ENCODE measurements around the gene DISP3.

DISP3 gene

DNA sequence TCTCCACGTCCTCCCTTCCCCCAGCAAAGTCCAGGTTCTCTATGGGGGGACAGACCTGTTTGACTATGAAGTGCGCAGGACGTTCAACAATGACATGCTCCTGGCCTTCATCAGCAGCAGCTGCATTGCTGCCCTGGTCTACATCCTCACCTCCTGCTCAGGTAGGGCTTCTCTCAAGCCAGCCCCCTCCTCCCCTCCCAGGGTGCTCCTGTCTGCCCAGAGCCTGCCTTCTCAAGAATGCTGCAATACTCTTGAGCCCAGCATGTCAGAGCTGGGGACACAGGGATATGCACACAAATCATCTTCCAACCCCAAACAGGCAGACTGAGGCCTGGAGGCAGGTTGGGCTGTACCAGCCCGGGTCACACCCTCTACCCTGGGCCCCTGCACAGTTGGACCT is 35.4 kb downstream of the DISP3 start:
- Histone ChIP-seq H4K20me1 (ENCODE audit: insufficient read depth, low read length) (no peaks in the 10 kb centered on the region), H3K27me3 (ENCODE audit: insufficient read depth, low read length) (no peaks in the 10 kb centered on the region), H3K4me3 (ENCODE audit: low read depth, low read length, poor library complexity, severe bottlenecking) (no peak overlapping the region), H3K27ac (ENCODE audit: low read depth, low read length, poor library complexity, severe bottlenecking) (no peak overlapping the region), H3K79me2 (ENCODE audit: insufficient read depth, low read length) (no peaks in the 10 kb centered on the region), H3K9me2 (ENCODE audit: low read depth, low read length) (no peaks in the 10 kb centered on the region), H3K9me3 (ENCODE audit: low read length) (no peaks in the 10 kb centered on the region), H3K9ac (ENCODE audit: low read length) (no peak overlapping the region), H3K4me1 (ENCODE audit: insufficient read depth, low read length, severe bottlenecking) (no peaks in the 10 kb centered on the region), H3K36me3 (ENCODE audit: insufficient read depth, low read length) (no peaks in the 10 kb centered on the region), H2AFZ (ENCODE audit: low read length) (no peak overlapping the region), H3F3A (ENCODE audit: insufficient read depth, low read length) (no peaks in the 10 kb centered on the region), H3K4me2 (ENCODE audit: low read length) (no peak overlapping the region)
- TF ChIP-seq, protein P1, sequence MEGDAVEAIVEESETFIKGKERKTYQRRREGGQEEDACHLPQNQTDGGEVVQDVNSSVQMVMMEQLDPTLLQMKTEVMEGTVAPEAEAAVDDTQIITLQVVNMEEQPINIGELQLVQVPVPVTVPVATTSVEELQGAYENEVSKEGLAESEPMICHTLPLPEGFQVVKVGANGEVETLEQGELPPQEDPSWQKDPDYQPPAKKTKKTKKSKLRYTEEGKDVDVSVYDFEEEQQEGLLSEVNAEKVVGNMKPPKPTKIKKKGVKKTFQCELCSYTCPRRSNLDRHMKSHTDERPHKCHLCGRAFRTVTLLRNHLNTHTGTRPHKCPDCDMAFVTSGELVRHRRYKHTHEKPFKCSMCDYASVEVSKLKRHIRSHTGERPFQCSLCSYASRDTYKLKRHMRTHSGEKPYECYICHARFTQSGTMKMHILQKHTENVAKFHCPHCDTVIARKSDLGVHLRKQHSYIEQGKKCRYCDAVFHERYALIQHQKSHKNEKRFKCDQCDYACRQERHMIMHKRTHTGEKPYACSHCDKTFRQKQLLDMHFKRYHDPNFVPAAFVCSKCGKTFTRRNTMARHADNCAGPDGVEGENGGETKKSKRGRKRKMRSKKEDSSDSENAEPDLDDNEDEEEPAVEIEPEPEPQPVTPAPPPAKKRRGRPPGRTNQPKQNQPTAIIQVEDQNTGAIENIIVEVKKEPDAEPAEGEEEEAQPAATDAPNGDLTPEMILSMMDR (IDR thresholded peaks at IDR 0.05; ENCODE audit: low read length), result no peak
- no peak for TF ChIP-seq EZH2 (IDR thresholded peaks at IDR 0.05; ENCODE audit: borderline replicate concordance, low read length)

- Histone ChIP-seq H4K20me1 (ENCODE audit: insufficient read depth, low read length) (no peaks in the 10 kb centered on the region), H3K4me3 (ENCODE audit: low read depth, low read length, poor library complexity, severe bottlenecking) (no peak overlapping the region), H3K79me2 (ENCODE audit: insufficient read depth, low read length) (no peaks in the 10 kb centered on the region), H3K27me3 (ENCODE audit: insufficient read depth, low read length) (no peaks in the 10 kb centered on the region), H3K4me2 (ENCODE audit: low read length) (no peak overlapping the region), H3K9ac (ENCODE audit: low read length) (no peak overlapping the region), H3K36me3 (ENCODE audit: insufficient read depth, low read length) (no peaks in the 10 kb centered on the region), H3K9me2 (ENCODE audit: low read depth, low read length) (no peaks in the 10 kb centered on the region), H3K9me3 (ENCODE audit: low read length) (no peaks in the 10 kb centered on the region), H3K27ac (ENCODE audit: low read depth, low read length, poor library complexity, severe bottlenecking) (no peak overlapping the region), H3F3A (ENCODE audit: insufficient read depth, low read length) (no peaks in the 10 kb centered on the region), H2AFZ (ENCODE audit: low read length) (no peak overlapping the region), H3K4me1 (ENCODE audit: insufficient read depth, low read length, severe bottlenecking) (no peaks in the 10 kb centered on the region)
- no peak for TF ChIP-seq EZH2 (IDR thresholded peaks at IDR 0.05; ENCODE audit: borderline replicate concordance, low read length)
- TF ChIP-seq, protein P1 (IDR thresholded peaks at IDR 0.05; ENCODE audit: low read length), result no peak
These were observed 36.7 kb downstream of the DISP3 start for GRCh38 chr1:11515368-11516300.

GRCh38 chr1:11516961-11517635 is 38.1 kb downstream of the DISP3 start:
- Histone ChIP-seq H3K27ac (ENCODE audit: low read depth, low read length, poor library complexity, severe bottlenecking) (no peak overlapping the region), H2AFZ (ENCODE audit: low read length) (no peak overlapping the region), H3K36me3 (ENCODE audit: insufficient read depth, low read length) (no peaks in the 10 kb centered on the region), H3K9me2 (ENCODE audit: low read depth, low read length) (no peaks in the 10 kb centered on the region), H3K79me2 (ENCODE audit: insufficient read depth, low read length) (no peaks in the 10 kb centered on the region), H3K4me3 (ENCODE audit: low read depth, low read length, poor library complexity, severe bottlenecking) (no peak overlapping the region), H3K4me1 (ENCODE audit: insufficient read depth, low read length, severe bottlenecking) (no peaks in the 10 kb centered on the region), H3K9ac (ENCODE audit: low read length) (no peak overlapping the region), H3K4me2 (ENCODE audit: low read length) (no peak overlapping the region), H3F3A (ENCODE audit: insufficient read depth, low read length) (no peaks in the 10 kb centered on the region), H3K27me3 (ENCODE audit: insufficient read depth, low read length) (no peaks in the 10 kb centered on the region), H3K9me3 (ENCODE audit: low read length) (no peaks in the 10 kb centered on the region), H4K20me1 (ENCODE audit: insufficient read depth, low read length) (no peaks in the 10 kb centered on the region)
- no peak for TF ChIP-seq EZH2 (IDR thresholded peaks at IDR 0.05; ENCODE audit: borderline replicate concordance, low read length)
- TF ChIP-seq, protein P1 (IDR thresholded peaks at IDR 0.05; ENCODE audit: low read length), result no peak

Measured in OCI-LY1 (cell line).